HCT116 (cell line): Measurements from ENCODE around the gene TEX26. TPM values are rescaled to one million over a fixed set of nuclear protein-coding genes. Genes with fewer than 3 reads are reported as not detected.

ENCODE experiments used
- ATAC-seq: fragments of 200-7000 bp; cut with Tn5 transposase; 2 replicates; pipeline ENCODE4 v1.9.1; 2020; ENCODE audit warnings: mild to moderate bottlenecking, moderate library complexity
- BruUV-seq: library from RNA; stranded (reverse); fragments of 400-500 nt; replicated peaks from 2 replicates; lab custom pipeline; 2021; lab: Mats Ljungman, UMichigan
- CTCF ChIA-PET: fragments of 300-600 bp; sonication (Branson Sonifier 250); formaldehyde crosslinking; loops from one replicate; lab custom pipeline; 2021; ENCODE audit warnings: antibody characterized with exemption; lab: Charles Lee
- POLR2A ChIA-PET: fragments of 300-600, 350-600 bp; sonication (Branson Sonifier 250); formaldehyde crosslinking; loops from one replicate; lab custom pipeline; 2021; ENCODE audit warnings: antibody characterized with exemption; lab: Charles Lee
- RAD21 ChIA-PET, 2 experiments: fragments of 300-600 bp; sonication (Branson Sonifier 250); formaldehyde crosslinking; loops; one replicate each; lab custom pipeline; 2023; ENCODE audit warnings: low total read pairs in 2 of 2; ENCODE audit not compliant: uncharacterized antibody in 2 of 2, unreplicated experiment in 2 of 2, low non-redundant PET in 1 of 2; lab: Charles Lee
- DNase-seq: peaks from one replicate; pipeline ENCODE4 v3.0.0-alpha.2; 2010; ENCODE audit warnings: low read depth, low spot score
- H2AFZ ChIP-seq: fragments of 200-600 bp; shearing (Covaris generic), sonication (generic); 2 replicates; pipeline ENCODE4 v1.6.1; 2017; ENCODE audit warnings: low read depth, mixed run types, mixed read lengths, antibody characterized with exemption, low read length; ENCODE audit not compliant: poor library complexity, severe bottlenecking
- H3K27ac ChIP-seq: 2 replicates; pipeline ENCODE4 v1.5.1; 2012; ENCODE audit warnings: low read depth, low read length
- H3K27me3 ChIP-seq: fragments of 200-600 bp; sonication (generic); 2 replicates; pipeline ENCODE4 v1.6.1; 2016; ENCODE audit warnings: mixed run types, low read length, mixed read lengths; ENCODE audit not compliant: insufficient read depth
- H3K36me3 ChIP-seq, 2 experiments: fragments of 200-500 bp in 1 of 2; fragments of 200-600 bp in 1 of 2; sonication (Bioruptor generic) in 1 of 2; sonication (generic) in 1 of 2; 2 replicates each; pipeline versions ENCODE4 v1.5.1 to v1.6.1; 2014 to 2016; ENCODE audit warnings: low read length in 2 of 2, inconsistent platforms in 1 of 2, mixed read lengths in 1 of 2, mixed run types in 1 of 2; ENCODE audit not compliant: insufficient read depth in 2 of 2, control insufficient read depth in 1 of 2
- H3K4me1 ChIP-seq, 2 experiments: fragments of 200-600 bp in 1 of 2; sonication (generic) in 1 of 2; 2 replicates each; pipeline versions ENCODE4 v1.5.1 to v1.6.1; 2012 to 2017; ENCODE audit warnings: low read length in 2 of 2, inconsistent platforms in 1 of 2, mild to moderate bottlenecking in 1 of 2, mixed read lengths in 1 of 2, mixed run types in 1 of 2, moderate library complexity in 1 of 2; ENCODE audit not compliant: insufficient read depth in 2 of 2, control insufficient read depth in 1 of 2
- H3K4me2 ChIP-seq: fragments of 200-600 bp; sonication (generic); 2 replicates; pipeline ENCODE4 v1.6.1; 2017; ENCODE audit warnings: mixed run types, low read length, mixed read lengths
- H3K4me3 ChIP-seq, 2 experiments: fragments of 200-600 bp in 1 of 2; sonication (generic) in 1 of 2; replicated peaks in 1 of 2; 2 replicates each; pipeline ENCODE4 v1.5.1; 2011 to 2016; ENCODE audit warnings: low read length in 2 of 2, control low read depth in 1 of 2, low read depth in 1 of 2, mild to moderate bottlenecking in 1 of 2, mixed read lengths in 1 of 2, mixed run types in 1 of 2
- H3K79me2 ChIP-seq: fragments of 200-600 bp; sonication (generic); 2 replicates; pipeline ENCODE4 v1.6.1; 2017; ENCODE audit warnings: mild to moderate bottlenecking, mixed run types, low read length, moderate library complexity, mixed read lengths; ENCODE audit not compliant: insufficient read depth
- H3K9ac ChIP-seq: fragments of 200-600 bp; sonication (generic); 2 replicates; pipeline ENCODE4 v1.6.1; 2016; ENCODE audit warnings: low read length, mixed read lengths
- H3K9me2 ChIP-seq: fragments of 200-600 bp; sonication (generic), shearing (Covaris generic); 2 replicates; pipeline ENCODE4 v1.6.1; 2017; ENCODE audit warnings: mixed run types, mild to moderate bottlenecking, moderate library complexity; ENCODE audit not compliant: insufficient read depth
- H3K9me3 ChIP-seq, 2 experiments: fragments of 200-500 bp in 1 of 2; fragments of 200-600 bp in 1 of 2; sonication (Bioruptor generic) in 1 of 2; sonication (generic) in 1 of 2; 2 replicates each; pipeline ENCODE4 v1.6.1; 2014 to 2017; ENCODE audit warnings: low read length in 2 of 2, mixed read lengths in 2 of 2, inconsistent platforms in 1 of 2, low read depth in 1 of 2, mild to moderate bottlenecking in 1 of 2, mixed run types in 1 of 2, moderate library complexity in 1 of 2; ENCODE audit not compliant: control insufficient read depth in 1 of 2, insufficient read depth in 1 of 2
- H4K20me1 ChIP-seq: fragments of 200-600 bp; sonication (generic), shearing (Covaris generic); 2 replicates; pipeline ENCODE4 v1.6.1; 2017; ENCODE audit warnings: mixed run types, mild to moderate bottlenecking, moderate library complexity; ENCODE audit not compliant: insufficient read depth
- ATF3 ChIP-seq: IDR thresholded peaks from 2 replicates; pipeline ENCODE4 v1.6.1; 2012
- CEBPB ChIP-seq: IDR thresholded peaks from 2 replicates; pipeline ENCODE4 v1.6.1; 2012; ENCODE audit warnings: low read depth
- EGR1 ChIP-seq: IDR thresholded peaks from 2 replicates; pipeline ENCODE4 v1.6.1; 2012; ENCODE audit warnings: low read depth
- EZH2 ChIP-seq: fragments of 200-600 bp; sonication (generic); IDR thresholded peaks from 2 replicates; pipeline ENCODE4 v1.6.1; 2017; ENCODE audit warnings: antibody characterized with exemption, mixed run types
- EZH2phosphoT487 ChIP-seq: fragments of 200-600 bp; IDR thresholded peaks from 2 replicates; pipeline ENCODE4 v1.6.1; 2018; ENCODE audit warnings: antibody characterized with exemption, borderline replicate concordance
- JUND ChIP-seq: IDR thresholded peaks from 2 replicates; pipeline ENCODE4 v1.6.1; 2012
- POLR2A ChIP-seq: IDR thresholded peaks from 2 replicates; pipeline ENCODE4 v1.7.0; 2011; ENCODE audit warnings: borderline replicate concordance; ENCODE audit not compliant: insufficient read depth, insufficient read length; ENCODE audit errors: extremely low read depth
- RAD21 ChIP-seq: IDR thresholded peaks from 2 replicates; pipeline ENCODE4 v1.6.1; 2012; ENCODE audit warnings: low read depth, mild to moderate bottlenecking
- SIN3A ChIP-seq: IDR thresholded peaks from 2 replicates; pipeline ENCODE4 v1.6.1; 2012; ENCODE audit warnings: low read depth
- TCF7L2 ChIP-seq: IDR thresholded peaks from 2 replicates; pipeline ENCODE4 v1.7.0; 2011; ENCODE audit warnings: borderline replicate concordance, inconsistent platforms; ENCODE audit not compliant: insufficient read depth, insufficient read length; ENCODE audit errors: extremely low read depth
- YY1 ChIP-seq: IDR thresholded peaks from 2 replicates; pipeline ENCODE4 v1.6.1; 2011; ENCODE audit warnings: low read length, low read depth, moderate library complexity, mild to moderate bottlenecking; ENCODE audit not compliant: insufficient replicate concordance; ENCODE audit errors: extremely low read depth
- ZFX ChIP-seq: fragments of 450-650 bp; IDR thresholded peaks from 2 replicates; pipeline ENCODE4 v1.6.1; 2017
- ZNF274 ChIP-seq: fragments of 200-500 bp; sonication (Bioruptor generic); IDR thresholded peaks from 2 replicates; pipeline ENCODE4 v1.6.1; 2014; ENCODE audit warnings: mild to moderate bottlenecking, low read depth, low read length, inconsistent platforms
- intact Hi-C: fragments of 100-400 bp; cut with micrococcal nuclease; formaldehyde crosslinking; loops from 2 replicates; pipeline ENCODE4 v1.10.0; 2022
- total RNA-seq: library from RNA; stranded (reverse); gene quantifications from one replicate; pipeline ENCODE4 v1.2.1, GENCODE V29; 2021; ENCODE audit not compliant: unreplicated experiment
- TF ChIP-seq, protein P1 (sequence below): IDR thresholded peaks from 2 replicates; pipeline ENCODE4 v1.6.1; 2012

TEX26 gene
- total RNA-seq, 1 experiment from 2014 or later, result not detected

- no TSS peak for BruUV-seq
- intact Hi-C loops, result loop anchor here (10.0 kb wide), 1 partner anchor 56 kb away; no protein-coding TSS in a partner anchor
- no peak overlapping the region for H3K4me3 ChIP-seq
- H3K36me3 ChIP-seq, result no peaks in the 10 kb centered on the region
- ChIA-PET POLR2A (no interaction called here), CTCF (no interaction called here), RAD21 (no interaction called here)
- H3K4me2 ChIP-seq, result no peak overlapping the region
- no peaks in the 10 kb centered on the region for H4K20me1 ChIP-seq
- H3K27ac ChIP-seq, result no peak overlapping the region
- H3K4me1 ChIP-seq, result no peaks in the 10 kb centered on the region
- no peaks in the 10 kb centered on the region for H3K79me2 ChIP-seq
- ATAC-seq (no peak), DNase-seq (no peak)
- H2AFZ ChIP-seq, result no peak overlapping the region
- H3K9me2 ChIP-seq, result no peaks in the 10 kb centered on the region
- TF ChIP-seq, protein P1, sequence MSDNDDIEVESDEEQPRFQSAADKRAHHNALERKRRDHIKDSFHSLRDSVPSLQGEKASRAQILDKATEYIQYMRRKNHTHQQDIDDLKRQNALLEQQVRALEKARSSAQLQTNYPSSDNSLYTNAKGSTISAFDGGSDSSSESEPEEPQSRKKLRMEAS, result no peak
- TF ChIP-seq ZFX (no peak), EZH2 (no peak), JUND (no peak), YY1 (no peak), EGR1 (no peak), CEBPB (no peak), RAD21 (no peak), SIN3A (no peak), ZNF274 (no peak), EZH2phosphoT487 (no peak)
- H3K9me3 ChIP-seq, result no peaks in the 10 kb centered on the region
- H3K27me3 ChIP-seq, result no peaks in the 10 kb centered on the region
- no peak overlapping the region for H3K9ac ChIP-seq
Measured at GRCh38 chr13:30928978-30929377, 3.5 kb upstream of the TEX26 start.

DNA sequence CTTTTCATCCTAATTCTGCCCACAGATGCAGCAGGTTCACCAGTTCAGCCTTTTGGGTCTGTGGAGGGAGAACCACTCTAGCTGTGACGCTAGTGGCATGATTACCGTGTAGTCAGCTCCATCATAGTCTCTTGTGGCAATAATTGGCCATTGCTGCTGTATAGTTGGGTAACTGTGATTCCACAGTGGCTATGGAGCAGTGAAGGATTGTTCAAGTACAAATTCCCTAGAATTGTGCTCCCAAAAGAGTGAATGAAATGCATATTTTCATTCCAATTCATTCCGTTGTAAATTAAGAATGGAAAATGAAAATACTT lies 856 bp downstream of the TEX26 start:
- ChIA-PET POLR2A (no interaction called here), CTCF (no interaction called here), RAD21 (no interaction called here)
- Histone ChIP-seq H3K27ac (no peak overlapping the region), H3K9me3 (no peaks in the 10 kb centered on the region), H3K4me3 (no peak overlapping the region), H3K9me2 (no peaks in the 10 kb centered on the region), H3K27me3 (no peaks in the 10 kb centered on the region), H2AFZ (no peak overlapping the region), H3K4me1 (no peaks in the 10 kb centered on the region), H4K20me1 (no peaks in the 10 kb centered on the region), H3K79me2 (no peaks in the 10 kb centered on the region), H3K9ac (no peak overlapping the region), H3K36me3 (no peaks in the 10 kb centered on the region), H3K4me2 (no peak overlapping the region)
- TF ChIP-seq ZNF274, result no peak
- no peak for TF ChIP-seq TCF7L2
- TF ChIP-seq ATF3, result no peak
- TF ChIP-seq POLR2A, result no peak
- no peak for TF ChIP-seq EZH2
- TF ChIP-seq, protein P1, result no peak
- no peak for TF ChIP-seq ZFX
- no peak for ATAC-seq
- BruUV-seq, result no TSS peak
- intact Hi-C loops, result no loop called here
- DNase-seq, result no peak
